Measurements from ENCODE around the gene SMURF2.
"Not testable (repeated sequence)": the region's sequence is repeated elsewhere in the genome, so short reads cannot be mapped to it uniquely, and the experiment has no call there.

Gene SMURF2

DNA sequence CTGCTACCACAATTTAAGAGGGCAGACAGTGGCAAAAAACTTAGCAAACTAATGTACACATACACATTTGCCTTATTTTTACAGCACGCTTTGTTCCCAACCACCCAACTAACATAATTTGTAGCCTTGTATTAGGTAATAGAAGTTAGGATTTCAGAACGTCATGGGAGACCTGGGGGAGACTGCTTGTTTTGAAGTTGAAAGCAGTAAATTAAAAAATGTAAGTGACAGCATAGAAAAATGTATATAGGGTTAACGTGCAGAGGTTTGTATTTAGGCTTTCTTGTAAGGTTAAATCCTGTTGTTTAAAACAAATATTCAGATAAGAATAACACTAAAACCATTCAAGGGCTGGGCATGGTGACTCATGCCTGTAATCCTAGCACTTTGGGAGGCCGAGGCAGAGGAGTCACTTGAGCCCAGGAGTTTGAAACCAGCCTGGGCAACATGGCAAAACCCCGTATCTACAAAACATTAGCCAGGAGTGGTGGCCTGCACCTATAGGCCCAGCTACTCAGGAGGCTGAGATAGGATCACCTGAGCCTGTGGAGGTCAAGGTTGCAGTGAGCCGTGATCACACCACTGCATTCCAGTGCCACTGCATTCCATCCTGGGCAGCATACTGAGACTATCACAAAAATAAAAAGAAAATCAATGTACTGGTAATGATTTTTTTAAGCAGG lies 2.3 kb upstream of the SMURF2 start:
- DNase-seq (ENCODE audit: low read depth) = not testable (repeated sequence)

DNA sequence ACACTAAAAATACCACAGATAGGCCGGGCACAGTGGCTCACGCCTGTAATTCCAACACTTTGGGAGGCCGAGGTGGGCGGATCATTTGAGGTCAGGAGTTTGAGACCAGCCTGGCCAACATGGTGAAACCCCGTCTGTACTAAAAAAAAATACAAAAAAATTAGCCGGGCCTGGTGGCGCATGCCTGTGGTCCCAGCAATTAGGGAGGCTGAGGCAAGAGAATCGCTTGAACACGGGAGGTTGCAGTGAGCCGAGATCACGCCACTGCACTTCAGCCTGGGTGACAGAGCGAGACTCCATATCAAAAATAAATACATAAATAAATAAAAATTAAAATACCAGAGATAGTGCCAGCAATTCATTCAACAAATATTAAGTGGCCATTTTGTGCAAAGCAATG lies 1.7 kb upstream of the SMURF2 start:
- DNase-seq (ENCODE audit: low read depth) = not testable (repeated sequence)

DNA sequence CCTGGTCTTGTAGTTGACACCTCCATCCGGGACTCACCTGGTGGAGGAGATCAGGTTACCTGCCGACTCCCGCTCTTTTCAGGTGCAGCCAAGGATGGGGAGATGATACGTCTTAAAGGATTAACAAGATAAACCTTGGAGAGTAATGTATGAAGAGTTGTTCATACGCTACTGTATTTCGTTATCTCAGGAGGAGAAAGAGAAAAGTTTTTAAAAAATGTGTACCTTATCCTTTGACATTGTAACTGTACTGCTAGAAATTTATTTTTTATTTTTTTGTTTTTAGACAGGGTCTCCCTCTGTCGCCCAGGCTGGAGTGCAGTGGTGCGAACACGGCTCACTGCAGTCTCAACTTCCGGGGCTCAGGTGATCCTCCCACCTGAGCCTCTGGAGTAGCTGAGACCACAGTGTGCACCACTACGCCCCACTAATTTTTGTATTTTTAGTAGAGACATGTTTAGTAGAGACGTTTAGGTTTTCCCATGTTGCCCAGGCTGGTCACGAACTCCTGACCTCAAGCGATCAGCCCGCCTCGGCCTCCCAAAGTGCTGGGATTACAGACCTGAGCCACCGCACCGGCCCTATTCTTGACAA lies 764 bp upstream of the SMURF2 start:
- DNase-seq (ENCODE audit: low read depth) = no peak

DNA sequence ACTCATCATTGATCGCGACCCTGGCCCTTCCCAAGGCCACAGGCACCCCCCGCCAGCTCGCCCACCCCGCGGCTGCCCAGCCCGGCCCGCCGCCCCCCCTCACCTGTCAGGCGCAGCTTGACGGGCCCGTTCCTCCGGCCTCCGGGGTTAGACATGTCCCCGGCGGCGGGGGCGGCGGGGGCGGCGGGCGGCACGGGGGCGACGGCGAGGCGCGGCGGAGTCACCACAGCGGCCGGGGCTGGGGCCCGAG lies 456 bp downstream of the SMURF2 start:
- DNase-seq (ENCODE audit: low read depth) = no peak

DNA sequence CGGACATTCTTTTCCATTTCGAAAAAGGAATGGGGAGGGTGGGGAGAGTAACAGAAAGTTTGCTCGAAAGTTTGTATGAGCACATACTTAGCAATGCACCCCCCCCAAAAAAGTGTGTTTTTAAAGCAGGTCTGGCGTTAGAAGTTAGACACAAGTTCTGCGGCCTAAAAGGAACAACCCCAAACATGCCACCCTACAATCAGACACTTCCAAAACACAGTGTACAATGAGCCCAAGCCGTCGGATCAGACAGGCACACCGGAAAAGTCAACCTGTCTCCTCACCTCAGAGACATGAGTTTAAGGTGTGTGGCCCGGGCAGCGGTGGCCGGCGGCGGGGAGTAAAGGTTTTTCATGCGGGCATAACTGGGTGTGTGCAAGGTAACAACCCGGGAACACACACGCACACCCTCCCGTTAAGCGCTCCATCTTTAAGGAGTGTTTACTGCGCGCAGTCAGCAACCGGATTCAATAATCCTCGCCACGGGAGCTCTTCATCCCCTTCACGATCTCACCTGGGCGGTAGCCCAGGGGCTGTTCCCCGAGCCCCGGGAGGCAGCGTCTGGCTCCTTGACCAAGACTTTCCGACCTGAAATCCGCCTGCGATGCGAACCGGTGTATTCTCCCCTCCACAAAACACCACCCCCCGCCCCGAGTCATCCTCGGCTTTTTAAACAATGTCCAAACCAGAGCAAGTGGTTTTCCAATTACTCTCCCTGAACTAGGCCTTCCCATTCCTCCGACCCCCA lies 955 bp downstream of the SMURF2 start:
- DNase-seq (ENCODE audit: low read depth) = not testable (repeated sequence)

DNA sequence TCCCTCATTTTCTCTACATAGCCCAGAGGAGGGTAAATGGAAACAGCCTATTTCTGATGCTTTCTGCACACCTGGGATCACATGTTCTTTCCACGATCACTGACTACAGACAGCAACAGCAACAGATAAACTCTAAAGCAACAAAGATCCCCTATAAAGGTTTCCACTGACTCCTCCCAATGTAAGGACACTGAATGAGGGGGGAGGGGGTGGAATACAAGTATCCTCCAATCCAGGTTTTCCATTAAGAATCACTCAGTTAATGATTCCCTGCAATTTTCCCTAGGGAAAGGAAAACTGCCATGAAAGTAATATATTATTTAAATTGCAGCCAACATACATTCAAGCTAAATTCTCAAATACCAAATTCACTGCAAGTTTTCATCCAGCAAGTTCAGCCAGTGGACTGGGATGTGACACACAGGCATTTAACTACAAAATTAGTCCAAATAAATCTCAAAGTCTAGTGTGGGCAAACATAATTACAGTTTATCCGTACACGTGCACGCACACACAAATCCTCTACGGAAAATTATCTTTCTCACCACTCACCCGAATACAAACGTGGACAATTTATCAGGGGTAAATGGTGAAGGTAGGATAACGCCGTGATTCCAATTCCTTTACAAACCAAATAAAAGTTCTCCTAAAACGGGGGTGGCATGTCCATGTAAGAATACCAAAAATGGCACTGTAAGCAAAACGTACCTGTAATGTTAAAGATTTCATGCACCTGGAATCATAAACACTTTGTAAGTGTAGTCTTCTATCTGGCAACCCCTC lies 1.7 kb downstream of the SMURF2 start:
- DNase-seq (ENCODE audit: low read depth) = not testable (repeated sequence)

DNA sequence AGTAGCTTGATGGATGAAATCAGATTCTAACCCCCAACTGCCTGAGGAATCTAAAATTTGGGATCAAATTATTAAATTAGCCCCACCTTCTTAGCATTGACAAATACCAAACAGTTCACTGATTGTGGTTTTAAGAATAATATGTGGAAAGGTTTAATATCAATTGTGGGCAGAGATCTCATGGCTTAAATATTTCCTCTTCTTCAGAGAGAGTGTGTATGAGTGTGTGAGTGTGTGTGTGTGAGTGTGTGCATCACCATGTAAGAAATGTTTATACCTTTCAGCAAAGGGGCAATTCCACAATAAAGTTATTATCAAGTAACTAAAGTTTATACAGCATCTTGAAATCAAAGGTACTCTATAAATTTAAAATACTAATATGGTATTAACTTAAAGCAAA lies 3.2 kb downstream of the SMURF2 start:
- no peak for DNase-seq (ENCODE audit: low read depth)

DNA sequence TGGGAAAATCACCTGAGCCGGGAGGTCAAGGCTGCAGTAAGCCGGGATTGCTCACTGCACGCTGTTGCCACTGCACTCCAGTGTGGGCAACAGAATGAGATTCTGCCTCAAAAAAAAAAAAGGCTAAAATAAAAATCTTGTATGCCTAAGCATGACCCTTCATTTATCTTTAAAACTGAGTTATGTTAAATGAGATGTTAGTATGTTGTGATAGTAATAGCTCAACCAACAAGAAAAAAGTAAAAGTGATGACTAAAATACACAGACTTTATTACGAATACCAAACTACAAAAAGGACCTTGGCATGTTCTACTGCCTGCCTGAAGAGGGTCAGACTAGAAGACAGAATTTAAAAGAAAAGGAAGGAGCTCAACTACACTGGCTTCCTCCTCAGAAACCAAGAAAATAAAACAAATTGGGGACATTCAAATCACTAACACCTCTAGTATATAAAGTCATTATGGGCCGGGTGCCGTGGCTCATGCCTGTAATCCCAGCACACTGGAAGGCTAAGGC lies 4.4 kb downstream of the SMURF2 start:
- no peak for DNase-seq (ENCODE audit: low read depth)

DNA sequence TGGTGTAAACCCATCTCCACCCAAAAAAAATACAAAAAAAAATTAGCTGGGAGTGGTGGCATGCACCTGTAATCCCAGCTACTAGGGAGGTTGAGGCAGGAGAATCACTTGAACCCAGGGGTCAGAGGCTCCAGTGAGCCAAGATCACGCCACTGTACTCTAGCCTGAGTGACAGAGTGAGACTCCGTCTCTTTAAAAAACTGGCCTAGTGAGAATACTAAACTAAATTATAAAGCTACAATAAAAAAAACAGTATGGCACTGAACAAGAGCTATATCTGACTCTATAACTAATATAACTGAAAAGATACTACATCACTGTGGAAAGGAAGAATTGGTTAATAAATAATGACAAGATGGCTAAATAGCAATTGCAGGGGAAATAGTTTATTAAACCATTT lies 6.4 kb downstream of the SMURF2 start:
- no peak for DNase-seq (ENCODE audit: low read depth)

DNA sequence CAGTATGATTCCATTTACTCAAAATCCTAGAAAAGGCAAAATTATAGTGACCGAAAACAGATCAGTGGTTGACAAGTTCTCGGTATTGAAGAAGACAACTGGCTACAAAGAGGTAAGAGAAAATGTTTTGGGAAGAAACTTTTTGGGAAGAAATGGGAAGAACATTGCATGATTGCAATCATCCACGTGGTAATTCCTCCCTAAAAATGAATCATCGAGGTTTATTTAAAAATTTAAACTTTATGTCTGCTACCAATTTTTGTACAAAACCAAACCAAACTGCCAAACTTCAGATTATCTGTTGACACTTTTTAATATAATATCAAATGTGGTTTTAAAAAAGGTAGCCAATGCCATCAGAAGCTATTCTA lies 8.1 kb downstream of the SMURF2 start:
- no peak for DNase-seq (ENCODE audit: low read depth)

DNA sequence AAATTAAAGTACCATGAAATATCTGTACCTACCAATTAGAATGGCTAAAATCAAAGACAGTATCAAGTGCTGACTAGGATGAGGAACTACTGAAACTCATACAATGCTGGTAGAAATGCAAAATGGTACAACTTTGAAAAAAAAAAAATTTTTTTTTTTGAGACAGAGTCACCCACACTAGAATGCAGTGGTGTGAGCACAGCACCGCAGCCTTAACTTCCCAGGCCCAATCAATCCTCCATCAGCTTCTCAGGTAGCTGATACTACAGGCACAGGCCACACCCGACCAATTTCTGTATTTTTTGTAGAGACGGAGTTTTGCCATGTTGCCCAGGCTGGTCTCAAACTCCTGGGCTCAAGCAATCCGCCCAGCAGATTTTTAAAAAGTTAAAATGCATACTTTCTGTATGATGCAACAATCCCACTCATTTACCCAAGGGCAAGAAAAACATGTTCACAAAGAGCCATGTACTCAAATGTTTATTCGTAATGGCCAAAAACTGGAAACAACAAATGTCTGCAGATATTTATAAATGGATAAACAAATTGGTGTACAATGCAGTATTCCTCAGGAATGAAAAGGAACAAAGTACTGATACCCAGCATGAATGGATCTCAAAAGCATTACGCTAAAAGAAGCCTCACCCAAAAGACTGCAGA lies 8.7 kb downstream of the SMURF2 start:
- DNase-seq (ENCODE audit: low read depth) = no peak

DNA sequence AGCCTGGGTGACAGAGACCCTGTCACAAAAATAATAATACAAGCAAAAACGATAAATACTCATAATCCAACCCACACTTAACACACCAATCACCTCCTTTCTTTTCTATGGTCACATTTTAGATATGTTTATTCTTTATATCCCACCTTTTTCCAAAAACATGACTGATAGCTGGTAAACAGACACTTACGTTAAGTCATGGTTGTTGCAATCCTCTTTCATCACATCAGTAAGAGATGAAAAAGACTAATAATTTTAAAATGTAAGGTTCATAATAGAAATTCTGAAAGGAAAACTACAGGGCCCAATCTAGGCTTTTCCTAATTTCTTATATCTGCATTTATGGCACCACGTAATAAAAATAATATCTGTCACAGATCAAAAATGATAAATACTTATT lies 10.2 kb downstream of the SMURF2 start:
- DNase-seq (ENCODE audit: low read depth) = no peak

DNA sequence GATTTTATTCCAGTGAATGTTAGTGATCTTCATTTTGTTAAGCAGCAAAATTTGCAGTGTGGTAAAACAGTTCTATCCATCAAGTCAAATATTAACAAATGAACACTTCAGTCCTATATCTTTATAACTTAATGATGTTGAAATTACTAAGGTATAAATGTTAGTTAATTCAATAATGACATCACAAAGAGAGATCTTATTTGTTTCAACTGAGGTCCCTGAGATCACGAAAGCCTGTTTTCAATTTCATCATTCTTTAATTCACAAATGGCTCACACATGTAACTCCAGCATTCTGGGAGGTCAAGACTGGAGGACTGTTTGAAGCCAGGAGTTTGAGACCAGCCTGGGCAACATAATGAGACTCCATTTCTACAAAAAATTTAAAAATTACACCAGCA lies 13.9 kb downstream of the SMURF2 start:
- no peak for DNase-seq (ENCODE audit: low read depth)

DNA sequence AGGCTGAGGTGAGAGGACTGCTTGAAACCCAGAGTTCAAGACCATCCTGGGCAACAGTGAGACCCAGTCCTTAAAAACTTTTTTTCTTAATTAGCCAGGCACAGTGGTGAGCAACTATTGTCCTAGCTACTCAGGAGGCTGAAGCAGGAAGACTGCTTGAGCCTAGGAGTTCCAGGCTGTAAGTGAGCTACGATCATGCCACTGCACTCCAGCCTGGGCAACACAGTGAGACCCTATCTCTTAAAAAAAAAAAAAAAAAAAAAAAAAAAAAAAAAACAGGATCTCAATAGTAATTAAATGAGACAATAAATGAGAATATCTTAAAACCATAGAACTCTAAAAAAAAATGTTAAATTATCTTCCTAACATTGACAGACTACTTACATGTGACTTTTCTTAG lies 14.3 kb downstream of the SMURF2 start:
- no peak for DNase-seq (ENCODE audit: low read depth)

DNA sequence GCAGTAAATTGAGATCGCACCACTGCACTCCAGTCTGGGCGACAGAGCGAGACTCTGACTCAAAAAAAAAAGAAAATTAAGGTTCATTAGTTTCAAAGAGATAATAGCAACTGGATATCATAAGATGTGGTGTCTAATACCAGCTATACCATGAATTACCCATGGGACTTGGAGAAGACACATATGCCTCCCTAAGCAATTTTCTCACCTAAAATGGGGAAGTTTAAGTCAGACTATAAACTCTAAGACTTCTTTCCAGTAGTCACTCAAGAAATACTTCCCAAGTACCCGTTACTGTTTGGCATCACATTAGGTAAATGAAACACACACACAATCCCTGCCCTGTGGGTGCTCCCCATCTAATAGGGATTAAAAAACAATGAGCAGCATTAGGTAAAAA lies 22.6 kb downstream of the SMURF2 start:
- no peak for DNase-seq (ENCODE audit: low read depth)

DNA sequence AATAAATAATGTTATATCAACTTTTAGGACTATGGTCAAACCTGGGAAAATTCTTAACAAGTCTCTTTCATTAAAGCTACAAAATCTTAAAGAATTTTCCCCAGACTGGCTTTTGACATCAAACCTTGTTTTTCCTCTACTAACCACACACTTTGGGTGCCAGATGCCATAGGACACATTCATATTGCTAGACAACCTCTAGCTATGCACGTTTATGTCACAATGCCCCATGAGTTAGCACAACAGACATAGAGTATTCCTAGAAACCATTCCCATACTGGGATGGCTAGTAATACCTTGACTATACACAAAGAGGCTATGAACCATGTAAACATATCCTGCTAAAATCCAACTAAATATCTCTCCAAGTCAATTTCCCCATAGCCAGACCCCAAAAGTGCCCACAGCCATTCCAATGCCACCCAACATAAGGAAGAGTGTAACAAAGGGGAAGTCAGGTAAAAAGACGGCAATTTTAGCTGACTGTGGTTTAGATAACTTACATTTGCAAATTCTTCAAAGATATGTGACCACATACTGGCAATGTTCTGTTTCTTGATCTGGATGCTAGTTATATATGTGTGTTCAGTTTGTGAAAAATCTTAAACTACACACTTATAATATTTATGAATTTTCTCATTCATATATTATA lies 23.4 kb downstream of the SMURF2 start:
- DNase-seq (ENCODE audit: low read depth) = no peak

DNA sequence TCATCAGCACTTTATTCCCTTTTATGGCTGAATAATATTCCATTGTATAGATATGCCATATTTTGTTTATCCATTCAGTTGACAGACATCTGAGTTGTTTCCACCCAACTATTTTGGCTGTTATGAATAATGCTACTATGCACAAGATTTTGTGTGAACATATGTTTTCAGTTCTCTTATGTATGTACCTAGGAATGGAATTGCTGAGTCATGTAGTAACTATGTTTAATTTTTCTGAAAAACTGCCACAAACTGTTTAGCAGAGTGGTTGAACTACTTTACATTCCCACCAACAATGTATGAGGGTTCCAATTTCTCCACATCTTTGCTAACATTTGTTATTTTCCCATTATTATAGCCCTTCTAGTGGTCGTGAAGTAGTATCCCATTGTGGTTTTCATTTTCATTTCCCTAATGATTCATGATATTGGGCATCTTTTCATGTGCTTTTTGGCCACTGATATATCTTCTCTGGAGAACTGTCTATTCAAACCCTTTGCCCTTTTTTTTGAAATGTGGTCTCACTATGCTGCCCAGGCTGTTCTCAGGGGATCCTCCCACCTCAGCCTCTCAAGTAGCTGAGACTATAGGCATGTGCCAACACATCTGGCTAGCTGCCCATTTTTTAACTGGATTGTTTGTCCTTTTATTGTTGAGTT lies 26.3 kb downstream of the SMURF2 start:
- DNase-seq (ENCODE audit: low read depth) = no peak

DNA sequence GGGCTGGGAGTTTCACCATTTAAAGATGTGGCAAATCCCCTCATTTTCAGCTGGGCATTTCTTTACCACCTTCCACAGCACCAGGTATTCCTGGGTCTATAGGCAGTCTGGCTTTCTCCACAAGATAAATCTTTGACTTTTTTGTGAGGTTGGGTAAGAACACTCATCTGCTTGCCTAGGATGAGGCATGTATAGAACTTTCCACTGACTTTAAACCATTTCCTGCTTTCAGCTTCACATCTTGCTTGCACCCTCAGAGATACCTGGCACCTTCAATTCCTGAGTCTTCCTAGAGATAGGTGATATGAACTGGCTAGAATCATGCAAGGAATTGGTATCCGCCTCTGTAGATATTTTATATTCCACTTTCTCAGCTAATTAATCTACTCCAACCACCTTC lies 27.9 kb downstream of the SMURF2 start:
- no peak for DNase-seq (ENCODE audit: low read depth)

DNA sequence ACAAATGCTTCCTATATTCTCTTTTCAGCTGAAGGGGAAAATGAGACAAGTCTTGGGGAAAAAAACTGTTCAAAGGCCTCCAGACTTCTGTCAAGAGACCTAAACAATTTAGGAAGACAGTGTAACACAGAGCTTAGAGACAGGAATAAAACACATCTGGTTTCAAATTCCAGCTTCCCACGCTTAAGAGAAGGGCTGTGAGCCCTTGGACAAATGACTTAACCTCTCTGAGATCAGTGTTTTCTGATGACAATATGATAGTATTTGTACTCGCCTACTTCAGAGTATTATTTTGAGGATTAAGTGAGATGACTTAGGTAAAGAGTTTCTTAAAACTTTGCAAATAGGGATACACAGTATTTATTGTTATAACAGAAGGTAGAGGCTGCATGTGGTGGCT lies 29.5 kb downstream of the SMURF2 start:
- no peak for DNase-seq (ENCODE audit: low read depth)

DNA sequence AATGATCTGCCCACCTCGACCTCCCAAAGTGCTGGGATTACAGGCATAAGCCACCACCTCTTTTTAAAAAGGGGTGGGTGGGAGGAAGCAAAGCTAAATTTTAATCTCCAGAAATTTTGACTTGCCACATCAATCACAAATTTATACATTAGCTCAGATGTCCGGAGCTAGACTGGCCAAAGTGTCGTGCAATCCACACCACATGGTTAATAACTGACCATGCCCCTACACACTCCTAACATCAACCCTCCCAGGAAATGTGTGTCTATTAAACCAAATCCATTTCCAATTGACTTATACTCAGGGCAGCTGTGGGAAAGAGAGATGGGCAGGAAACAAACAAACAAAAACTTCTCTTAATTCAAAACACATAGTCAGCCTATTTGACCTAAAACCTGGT lies 29.9 kb downstream of the SMURF2 start:
- DNase-seq (ENCODE audit: low read depth) = no peak
